HG03571 (cell line): ENCODE data around the gene CA5A.

Source experiments
- ATAC-seq: cut with Tn5 transposase; IDR thresholded peaks from one replicate; pipeline ENCODE4 v1.9.1; 2021; ENCODE audit not compliant: unreplicated experiment

The CA5A gene

GRCh38 chr16:87964049-87964659, 27.8 kb upstream of the CA5A start:
- ATAC-seq: no peak

GRCh38 chr16:87963400-87963799, 27.1 kb upstream of the CA5A start:
- ATAC-seq: no peak

- no peak for ATAC-seq
These were observed 25.3 kb upstream of the CA5A start for GRCh38 chr16:87961623-87962022.

GRCh38 chr16:87960852-87961251, 24.5 kb upstream of the CA5A start:
- ATAC-seq: no peak

- no peak for ATAC-seq
These were observed 24.0 kb upstream of the CA5A start for GRCh38 chr16:87960296-87960695.

GRCh38 chr16:87959391-87959990, 23.2 kb upstream of the CA5A start:
- no peak for ATAC-seq

GRCh38 chr16:87958632-87959031, 22.3 kb upstream of the CA5A start:
- ATAC-seq: no peak

- no peak for ATAC-seq
These were observed 21.2 kb upstream of the CA5A start for GRCh38 chr16:87957296-87958094.

- ATAC-seq: no peak
These were observed 20.3 kb upstream of the CA5A start for GRCh38 chr16:87956365-87957231.

GRCh38 chr16:87956098-87956364, 19.7 kb upstream of the CA5A start:
- no peak for ATAC-seq

- no peak for ATAC-seq
These were observed 19.2 kb upstream of the CA5A start for GRCh38 chr16:87955302-87956097.

- no peak for ATAC-seq
These were observed 18.5 kb upstream of the CA5A start for GRCh38 chr16:87954826-87955225.

GRCh38 chr16:87954361-87954760, 18.0 kb upstream of the CA5A start:
- ATAC-seq: no peak

- ATAC-seq: no peak
These were observed 17.2 kb upstream of the CA5A start for GRCh38 chr16:87953308-87954215.

GRCh38 chr16:87952751-87953150, 16.4 kb upstream of the CA5A start:
- no peak for ATAC-seq

GRCh38 chr16:87951552-87952538, 15.5 kb upstream of the CA5A start:
- peak; percentile 3 for ATAC-seq

GRCh38 chr16:87950765-87951551, 14.6 kb upstream of the CA5A start, which contains the start of gene BANP:
Gene BANP (plus strand): TSS chr16:87951434. CDS start chr16:87975116, 23,682 bp downstream.
- ATAC-seq: peak; percentile 75
